SK-N-MC (cell line): Measurements from ENCODE around the gene STAT5B.
"Not testable (repeated sequence)": the region's sequence is repeated elsewhere in the genome, so short reads cannot be mapped to it uniquely, and the experiment has no call there.

Experiments
- DNase-seq: peaks from one replicate; pipeline ENCODE4 v3.0.0-alpha.2; 2011; ENCODE audit warnings: low read depth, low spot score
- H3K27ac ChIP-seq: fragments of 200-600 bp; sonication (generic); 2 replicates; pipeline ENCODE4 v1.5.1; 2016; ENCODE audit warnings: mixed run types
- H3K36me3 ChIP-seq: fragments of 200-600 bp; sonication (generic); 2 replicates; pipeline ENCODE4 v1.6.1; 2017; ENCODE audit warnings: antibody characterized with exemption, low read length, mixed read lengths; ENCODE audit not compliant: insufficient read depth
- H3K4me3 ChIP-seq: fragments of 200-600 bp; sonication (generic); 2 replicates; pipeline ENCODE4 v1.5.1; 2016
- H3K9ac ChIP-seq: fragments of 200-600 bp; sonication (generic); 2 replicates; pipeline ENCODE4 v1.8.0; 2017; ENCODE audit warnings: mixed run types, mixed read lengths; ENCODE audit not compliant: insufficient read length
- H3K9me3 ChIP-seq: fragments of 200-600 bp; sonication (generic); 2 replicates; pipeline ENCODE4 v1.6.1; 2017; ENCODE audit warnings: low read depth, mild to moderate bottlenecking, antibody characterized with exemption, low read length, moderate library complexity, mixed read lengths
- EZH2 ChIP-seq: fragments of 200-600 bp; sonication (generic); IDR thresholded peaks from one replicate; pipeline ENCODE4 v1.6.1; 2017; ENCODE audit warnings: antibody characterized with exemption
- FOXP2 ChIP-seq: optimal IDR thresholded peaks from 2 replicates; pipeline ENCODE3; 2011; ENCODE audit warnings: mild to moderate bottlenecking, moderate library complexity; ENCODE audit not compliant: insufficient read depth; ENCODE audit errors: extremely low read length, control extremely low read depth
- POLR2AphosphoS5 ChIP-seq: IDR thresholded peaks from 2 replicates; pipeline ENCODE4 v1.6.1; 2012; ENCODE audit warnings: mild to moderate bottlenecking, low read depth, low read length, borderline replicate concordance

Gene STAT5B

GRCh38 chr17:42303694-42304093, 27.5 kb upstream of the STAT5B start:
- Histone ChIP-seq H3K9me3 (no peaks in the 10 kb centered on the region), H3K9ac (no peak overlapping the region), H3K4me3 (no peak overlapping the region), H3K36me3 (no peaks in the 10 kb centered on the region), H3K27ac (no peak overlapping the region)
- TF ChIP-seq EZH2 (no peak), POLR2AphosphoS5 (no peak), FOXP2 (no peak)
- no peak for DNase-seq

- Histone ChIP-seq H3K4me3 (no peak overlapping the region), H3K36me3 (no peaks in the 10 kb centered on the region), H3K9me3 (no peaks in the 10 kb centered on the region), H3K9ac (no peak overlapping the region), H3K27ac (no peak overlapping the region)
- DNase-seq: no peak
- TF ChIP-seq POLR2AphosphoS5: no peak
- no peak for TF ChIP-seq EZH2
- no peak for TF ChIP-seq FOXP2
Observed at GRCh38 chr17:42301022-42301421, 24.8 kb upstream of the STAT5B start.

GRCh38 chr17:42299913-42300312, 23.7 kb upstream of the STAT5B start:
- H3K27ac ChIP-seq, H3K36me3 ChIP-seq, H3K9ac ChIP-seq, DNase-seq, H3K4me3 ChIP-seq, H3K9me3 ChIP-seq: not testable (repeated sequence)

- H3K27ac ChIP-seq, DNase-seq, H3K36me3 ChIP-seq, H3K4me3 ChIP-seq, H3K9ac ChIP-seq, H3K9me3 ChIP-seq: not testable (repeated sequence)
Observed at GRCh38 chr17:42299361-42299760, 23.2 kb upstream of the STAT5B start.

- H3K9ac ChIP-seq, H3K27ac ChIP-seq, H3K36me3 ChIP-seq, H3K4me3 ChIP-seq, DNase-seq, H3K9me3 ChIP-seq: not testable (repeated sequence)
Observed at GRCh38 chr17:42297775-42298174, 21.6 kb upstream of the STAT5B start.

- Histone ChIP-seq H3K27ac (no peak overlapping the region), H3K36me3 (no peaks in the 10 kb centered on the region), H3K4me3 (no peak overlapping the region), H3K9ac (no peak overlapping the region), H3K9me3 (no peaks in the 10 kb centered on the region)
- no peak for DNase-seq
- TF ChIP-seq EZH2 (no peak), POLR2AphosphoS5 (no peak), FOXP2 (no peak)
Observed at GRCh38 chr17:42296012-42296411, 19.8 kb upstream of the STAT5B start.

- no peak for DNase-seq
- Histone ChIP-seq H3K27ac (no peak overlapping the region), H3K9me3 (no peaks in the 10 kb centered on the region), H3K4me3 (no peak overlapping the region), H3K9ac (no peak overlapping the region), H3K36me3 (no peaks in the 10 kb centered on the region)
- no peak for TF ChIP-seq FOXP2
- no peak for TF ChIP-seq EZH2
- TF ChIP-seq POLR2AphosphoS5: no peak
Observed at GRCh38 chr17:42294469-42295398, 18.5 kb upstream of the STAT5B start.

GRCh38 chr17:42291129-42291528, 14.9 kb upstream of the STAT5B start:
- no peak overlapping the region for H3K4me3 ChIP-seq
- TF ChIP-seq EZH2: no peak
- TF ChIP-seq FOXP2: no peak
- TF ChIP-seq POLR2AphosphoS5: no peak
- H3K9ac ChIP-seq: no peak overlapping the region
- H3K27ac ChIP-seq: no peak overlapping the region
- DNase-seq: no peak
- H3K9me3 ChIP-seq: no peaks in the 10 kb centered on the region
- H3K36me3 ChIP-seq: no peaks in the 10 kb centered on the region

GRCh38 chr17:42290577-42290976, 14.4 kb upstream of the STAT5B start:
- no peak for TF ChIP-seq FOXP2
- no peak for TF ChIP-seq EZH2
- TF ChIP-seq POLR2AphosphoS5: no peak
- no peak for DNase-seq
- Histone ChIP-seq H3K9ac (no peak overlapping the region), H3K9me3 (no peaks in the 10 kb centered on the region), H3K4me3 (no peak overlapping the region), H3K27ac (no peak overlapping the region), H3K36me3 (no peaks in the 10 kb centered on the region)
